Fibroblast of lung (primary cell): ENCODE measurements around the gene BAZ1A. TPM values are rescaled to one million over a fixed set of nuclear protein-coding genes. Genes with fewer than 3 reads are reported as not detected.

Experiments used
- DNase-seq, 2 donors: peaks; one replicate each; pipeline versions ENCODE4 v3.0.0 to v3.0.0-alpha.2; 2010; ENCODE audit warnings: low read depth in 2 of 2
- H2AFZ ChIP-seq: 2 replicates; pipeline ENCODE4 v1.5.1; 2012; ENCODE audit warnings: low read length, control low read depth, inconsistent platforms
- H3K27ac ChIP-seq: 2 replicates; pipeline ENCODE4 v1.5.1; 2011; ENCODE audit warnings: low read length, control low read depth; ENCODE audit not compliant: insufficient read depth
- H3K27me3 ChIP-seq: 2 replicates; pipeline ENCODE4 v1.5.1; 2011; ENCODE audit warnings: mild to moderate bottlenecking, low read length; ENCODE audit not compliant: control insufficient read depth, insufficient read depth
- H3K36me3 ChIP-seq: 2 replicates; pipeline ENCODE4 v1.5.1; 2011; ENCODE audit warnings: low read length; ENCODE audit not compliant: control insufficient read depth, insufficient read depth
- H3K4me1 ChIP-seq: 2 replicates; pipeline ENCODE4 v1.5.1; 2011; ENCODE audit warnings: low read length; ENCODE audit not compliant: control insufficient read depth, insufficient read depth; ENCODE audit errors: extremely low read depth
- H3K4me2 ChIP-seq: 2 replicates; pipeline ENCODE4 v1.5.1; 2011; ENCODE audit warnings: low read length, control low read depth; ENCODE audit not compliant: insufficient read depth; ENCODE audit errors: extremely low read depth
- H3K4me3 ChIP-seq, 4 experiments: fragments of 200-600 bp in 1 of 4; sonication (generic) in 1 of 4; replicated peaks in 1 of 4; 2 replicates each; pipeline ENCODE4 v1.5.1; 2011 to 2016; ENCODE audit warnings: low read length in 4 of 4, low read depth in 3 of 4, mild to moderate bottlenecking in 3 of 4, control low read depth in 2 of 4, inconsistent platforms in 1 of 4, mixed read lengths in 1 of 4; ENCODE audit not compliant: insufficient read depth in 1 of 4; ENCODE audit errors: control extremely low read depth in 1 of 4
- H3K79me2 ChIP-seq: 2 replicates; pipeline ENCODE4 v1.5.1; 2012; ENCODE audit warnings: mild to moderate bottlenecking, low read length, inconsistent platforms; ENCODE audit not compliant: control insufficient read depth, insufficient read depth
- H3K9ac ChIP-seq: 2 replicates; pipeline ENCODE4 v1.5.1; 2011; ENCODE audit warnings: mild to moderate bottlenecking, low read length, control low read depth; ENCODE audit not compliant: insufficient read depth
- H3K9me3 ChIP-seq: 2 replicates; pipeline ENCODE4 v1.5.1; 2012; ENCODE audit warnings: low read depth, low read length; ENCODE audit not compliant: control insufficient read depth, insufficient read depth
- H4K20me1 ChIP-seq: 2 replicates; pipeline ENCODE4 v1.5.1; 2011; ENCODE audit warnings: low read length; ENCODE audit not compliant: control insufficient read depth, insufficient read depth; ENCODE audit errors: extremely low read depth
- CTCF ChIP-seq, 2 donors: IDR thresholded peaks in 1 of 2; conservative IDR thresholded peaks in 1 of 2; 1 replicate in 1 of 2; 2 replicates in 1 of 2; pipeline ENCODE4 v1.5.1; 2011 to 2012; ENCODE audit warnings: low read length in 2 of 2, control low read depth in 1 of 2, inconsistent platforms in 1 of 2, low read depth in 1 of 2, mild to moderate bottlenecking in 1 of 2
- EZH2 ChIP-seq: IDR thresholded peaks from 2 replicates; pipeline ENCODE4 v1.5.1; 2012; ENCODE audit warnings: low read length, control low read depth, mild to moderate bottlenecking; ENCODE audit errors: missing control alignments
- polyA plus RNA-seq, 2 donors: library from polyadenylated mRNA; depleted of rRNA in 1 of 2; stranded (reverse) in 1 of 2; unstranded in 1 of 2; fragments of >200 nt; gene quantifications; 2 replicates each; pipeline ENCODE4 v1.2.1, GENCODE V29; 2011 to 2012; ENCODE audit warnings: missing spikeins in 1 of 2
- total RNA-seq: library from RNA; depleted of rRNA; stranded (reverse); fragments of >200 nt; gene quantifications from 2 replicates; pipeline ENCODE4 v1.2.1, GENCODE V29; 2014

BAZ1A gene
- total and polyA plus RNA-seq, 2 donors (not counting 1 experiment from before 2014, with no cell fraction given): 21.1 to 35.2 TPM

DNA sequence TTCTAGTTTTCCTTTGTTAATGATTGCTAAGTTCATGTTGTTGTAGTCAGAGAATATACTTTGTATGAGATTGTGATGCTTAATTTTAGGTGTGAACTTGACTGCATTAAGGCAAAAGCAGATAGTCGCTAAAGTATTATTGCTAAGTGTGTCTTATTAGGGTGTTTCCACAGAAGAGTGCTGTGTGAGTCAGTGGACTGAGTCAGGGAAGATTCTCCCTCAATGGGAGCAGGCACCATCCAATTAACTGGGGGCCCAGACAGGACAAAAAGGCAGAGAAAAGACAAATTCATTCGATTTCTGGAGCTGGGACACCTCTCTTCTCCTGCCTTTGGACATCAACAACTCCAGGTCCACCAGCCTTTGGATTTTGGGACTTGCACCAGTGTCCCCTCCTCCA, 48.5 kb downstream of the BAZ1A start:
- Histone ChIP-seq H3K36me3 (peaks cover 3% of the 10 kb centered on the region), H3K9ac (no peak overlapping the region), H3K4me2 (no peak overlapping the region), H3K9me3 (no peaks in the 10 kb centered on the region), H3K4me1 (no peaks in the 10 kb centered on the region), H3K79me2 (peaks cover 4% of the 10 kb centered on the region), H3K4me3 (no peak overlapping the region), H2AFZ (no peak overlapping the region), H3K27ac (no peak overlapping the region), H3K27me3 (no peaks in the 10 kb centered on the region), H4K20me1 (no peaks in the 10 kb centered on the region)
- TF ChIP-seq EZH2 (no peak), CTCF (conservative IDR thresholded peaks at IDR 0.05 in 1 of 2, IDR thresholded peaks at IDR 0.05 in 1 of 2; ENCODE audit: low read depth in 1 of 2, low read length in 2 of 2) (no peak)
- peak; percentile 25 to 31 for DNase-seq

GRCh38 chr14:34824826-34825225, 50.3 kb downstream of the BAZ1A start:
- Histone ChIP-seq H3K27ac (no peak overlapping the region), H3K9ac (no peak overlapping the region), H3K4me2 (no peak overlapping the region), H3K27me3 (no peaks in the 10 kb centered on the region), H3K9me3 (no peaks in the 10 kb centered on the region), H3K4me1 (no peaks in the 10 kb centered on the region), H3K4me3 (no peak overlapping the region), H4K20me1 (no peaks in the 10 kb centered on the region), H3K79me2 (peaks cover 1% of the 10 kb centered on the region), H3K36me3 (peaks cover 3% of the 10 kb centered on the region), H2AFZ (no peak overlapping the region)
- TF ChIP-seq EZH2: no peak
- no peak for TF ChIP-seq CTCF (conservative IDR thresholded peaks at IDR 0.05 in 1 of 2, IDR thresholded peaks at IDR 0.05 in 1 of 2; ENCODE audit: low read depth in 1 of 2, low read length in 2 of 2)
- DNase-seq: no peak

- no peak overlapping the region for H3K9ac ChIP-seq
- H3K27me3 ChIP-seq: no peaks in the 10 kb centered on the region
- H3K27ac ChIP-seq: no peak overlapping the region
- no peaks in the 10 kb centered on the region for H3K9me3 ChIP-seq
- no peak overlapping the region for H3K4me3 ChIP-seq
- H3K4me2 ChIP-seq: no peak overlapping the region
- no peak overlapping the region for H2AFZ ChIP-seq
- TF ChIP-seq CTCF (conservative IDR thresholded peaks at IDR 0.05 in 1 of 2, IDR thresholded peaks at IDR 0.05 in 1 of 2; ENCODE audit: low read depth in 1 of 2, low read length in 2 of 2) (no peak), EZH2 (no peak)
- no peaks in the 10 kb centered on the region for H3K79me2 ChIP-seq
- no peaks in the 10 kb centered on the region for H3K4me1 ChIP-seq
- H4K20me1 ChIP-seq: no peaks in the 10 kb centered on the region
- peaks cover 3% of the 10 kb centered on the region for H3K36me3 ChIP-seq
- DNase-seq: no peak
Observed at GRCh38 chr14:34824256-34824655, 50.9 kb downstream of the BAZ1A start.
